Ishikawa (cell line): ENCODE results near the gene DGCR8.

ENCODE experiments used
- CREB1 ChIP-seq: IDR thresholded peaks from 2 replicates; pipeline ENCODE4 v1.6.1; 2012; ENCODE audit warnings: low read depth
- EP300 ChIP-seq: IDR thresholded peaks from 2 replicates; pipeline ENCODE4 v1.6.1; 2012; ENCODE audit warnings: borderline replicate concordance
- MAX ChIP-seq: IDR thresholded peaks from 2 replicates; pipeline ENCODE4 v1.6.1; 2012
- REST ChIP-seq: IDR thresholded peaks from 2 replicates; pipeline ENCODE4 v1.6.1; 2012; ENCODE audit warnings: low read depth, mild to moderate bottlenecking
- TAF1 ChIP-seq: IDR thresholded peaks from 2 replicates; pipeline ENCODE4 v1.6.1; 2012; ENCODE audit warnings: low read depth, mild to moderate bottlenecking
- TCF12 ChIP-seq: IDR thresholded peaks from 2 replicates; pipeline ENCODE4 v1.6.1; 2012; ENCODE audit warnings: low read depth
- TEAD4 ChIP-seq: IDR thresholded peaks from 2 replicates; pipeline ENCODE4 v1.6.1; 2012
- USF1 ChIP-seq: IDR thresholded peaks from 2 replicates; pipeline ENCODE4 v1.6.1; 2012
- YY1 ChIP-seq: IDR thresholded peaks from 2 replicates; pipeline ENCODE4 v1.6.1; 2012; ENCODE audit warnings: low read depth

- TF ChIP-seq TEAD4 = no peak
- TF ChIP-seq YY1 = no peak
- no peak for TF ChIP-seq REST
- no peak for TF ChIP-seq TCF12
- no peak for TF ChIP-seq EP300
- TF ChIP-seq MAX = no peak
- no peak for TF ChIP-seq CREB1
- no peak for TF ChIP-seq USF1
- TF ChIP-seq TAF1 = no peak
These were observed 73.9 kb downstream of the DGCR8 start for GRCh38 chr22:20153945-20154344.
